Upper lobe of left lung (tissue), 4 donors: ENCODE measurements around the gene CYLC2.

Experiments used
- CTCF ChIP-seq, 6 experiments: fragments of 450-650 bp in 4 of 6; fragments of 200-600 bp in 2 of 6; sonication (generic) in 2 of 6; IDR thresholded peaks; one replicate each; pipeline ENCODE4 v1.5.1; 2016 to 2019; ENCODE audit warnings: antibody characterized with exemption in 6 of 6
- EP300 ChIP-seq, 4 donors: sonication (generic); formaldehyde crosslinking; IDR thresholded peaks; one replicate each; pipeline ENCODE4 v1.5.1; 2017; ENCODE audit warnings: antibody characterized with exemption in 4 of 4, control low read depth in 2 of 4
- POLR2A ChIP-seq, 4 donors: fragments of 450-650 bp; IDR thresholded peaks; one replicate each; pipeline ENCODE4 v1.5.1; 2016 to 2017; ENCODE audit warnings: antibody characterized with exemption in 4 of 4, mild to moderate bottlenecking in 2 of 4
- POLR2AphosphoS5 ChIP-seq, 2 donors: sonication (generic); formaldehyde crosslinking; IDR thresholded peaks; one replicate each; pipeline ENCODE4 v1.5.1; 2017; ENCODE audit warnings: antibody characterized with exemption in 2 of 2

- TF ChIP-seq CTCF (IDR thresholded peaks at IDR 0.05) (no peak), POLR2AphosphoS5 (IDR thresholded peaks at IDR 0.05) (no peak), POLR2A (IDR thresholded peaks at IDR 0.05) (no peak), EP300 (IDR thresholded peaks at IDR 0.05) (no peak)
Measured at GRCh38 chr9:102986425-102986824, 8.7 kb upstream of the CYLC2 start.
